Heart left ventricle (tissue), 13 donors: ENCODE data around the gene WDR38.

ENCODE experiments used
- POLR2A ChIP-seq, 2 donors: fragments of 450-650 bp; IDR thresholded peaks; one replicate each; pipeline ENCODE4 v1.6.1; 2017; ENCODE audit warnings: antibody characterized with exemption in 2 of 2, mild to moderate bottlenecking in 2 of 2, moderate library complexity in 2 of 2
- TF ChIP-seq, protein P1 (sequence below), 12 donors: fragments of 200-600 bp; sonication (generic) in 4 of 12; IDR thresholded peaks; one replicate each; pipeline versions ENCODE4 v1.5.0 to v1.8.0; 2018 to 2022; ENCODE audit warnings: antibody characterized with exemption in 12 of 12, mild to moderate bottlenecking in 5 of 12
- donor health status: ischemic (EF 13 %, LVEDD 7.1; RV severe dilation, severe dysfunction).
- donor health status: DM: no; HTN: yes; CAD: no.
- donor health status: DM: no; HTN: no; CAD: no.
- donor health status: ischemic (EF 25% LVEDD 6.9; RV normal size, moderate dysfunction).
- donor health status: ischemic (EF 25% LVEDD 5.7; RV mildly dilated, moderate dysfunction).
- donor health status: ischemic (EF 35%, LVEDD 5.7; RV mildly dilated, moderate dysfunction).
- donor health status: nonischemic (EF 11% LVEDD 7.7; RV severe dilation, severe dysfunction).
- donor health status: DM: yes; HTN: yes; CAD: no.
- donor health status: PGD.
- donor health status: ischemic (EF 29% LVEDD 5.4; RV normal size, mild dysfunction).
- donor health status: nonischemic (EF 23%, LVEDD 6.1; RV moderate dilation, normal function).

- TF ChIP-seq, protein P1, sequence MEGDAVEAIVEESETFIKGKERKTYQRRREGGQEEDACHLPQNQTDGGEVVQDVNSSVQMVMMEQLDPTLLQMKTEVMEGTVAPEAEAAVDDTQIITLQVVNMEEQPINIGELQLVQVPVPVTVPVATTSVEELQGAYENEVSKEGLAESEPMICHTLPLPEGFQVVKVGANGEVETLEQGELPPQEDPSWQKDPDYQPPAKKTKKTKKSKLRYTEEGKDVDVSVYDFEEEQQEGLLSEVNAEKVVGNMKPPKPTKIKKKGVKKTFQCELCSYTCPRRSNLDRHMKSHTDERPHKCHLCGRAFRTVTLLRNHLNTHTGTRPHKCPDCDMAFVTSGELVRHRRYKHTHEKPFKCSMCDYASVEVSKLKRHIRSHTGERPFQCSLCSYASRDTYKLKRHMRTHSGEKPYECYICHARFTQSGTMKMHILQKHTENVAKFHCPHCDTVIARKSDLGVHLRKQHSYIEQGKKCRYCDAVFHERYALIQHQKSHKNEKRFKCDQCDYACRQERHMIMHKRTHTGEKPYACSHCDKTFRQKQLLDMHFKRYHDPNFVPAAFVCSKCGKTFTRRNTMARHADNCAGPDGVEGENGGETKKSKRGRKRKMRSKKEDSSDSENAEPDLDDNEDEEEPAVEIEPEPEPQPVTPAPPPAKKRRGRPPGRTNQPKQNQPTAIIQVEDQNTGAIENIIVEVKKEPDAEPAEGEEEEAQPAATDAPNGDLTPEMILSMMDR (IDR thresholded peaks at IDR 0.05), result peak; percentile 15 to 56 (median 40)
- no peak for TF ChIP-seq POLR2A (IDR thresholded peaks at IDR 0.05)
Measured at GRCh38 chr9:124839612-124840299, 13.5 kb upstream of the WDR38 start.
